ES-I3 (cell line): ENCODE data around the gene SLC9A6.
"Not testable (repeated sequence)": the region's sequence is repeated elsewhere in the genome, so short reads cannot be mapped to it uniquely, and the experiment has no call there.

Experiments
- H3K36me3 ChIP-seq: 2 replicates; pipeline ENCODE4 v1.6.1; 2013; ENCODE audit warnings: mild to moderate bottlenecking, low read length, control low read depth, moderate library complexity; ENCODE audit not compliant: insufficient read depth
- H3K4me1 ChIP-seq: 2 replicates; pipeline ENCODE4 v1.6.1; 2013; ENCODE audit warnings: mild to moderate bottlenecking, control low read depth, low read length; ENCODE audit not compliant: insufficient read depth
- H3K9ac ChIP-seq: 2 replicates; pipeline ENCODE4 v1.6.1; 2013; ENCODE audit warnings: low read depth, mild to moderate bottlenecking, low read length, moderate library complexity
- H3K9me3 ChIP-seq: 2 replicates; pipeline ENCODE4 v1.6.1; 2013; ENCODE audit warnings: mild to moderate bottlenecking, low read length, moderate library complexity; ENCODE audit not compliant: control insufficient read depth, insufficient read depth

Gene SLC9A6

DNA sequence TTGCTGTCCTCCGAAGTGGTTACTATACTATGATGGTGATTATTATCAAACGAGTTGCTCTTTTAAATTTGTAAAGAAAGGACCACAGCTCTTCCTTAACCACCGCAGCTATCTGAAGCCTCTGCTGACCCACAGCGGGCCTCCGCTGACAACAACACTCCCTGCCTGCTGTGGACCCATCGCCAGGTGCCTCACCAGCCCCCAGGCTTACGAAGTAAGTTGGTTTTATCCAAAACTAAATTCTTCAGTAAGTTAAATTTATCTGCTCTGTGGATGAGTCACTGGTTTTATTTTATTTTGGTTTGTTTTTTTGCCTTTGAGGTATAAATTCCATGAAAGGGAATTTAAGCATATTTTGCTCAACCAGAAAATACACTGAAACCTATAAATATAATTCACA is 54.7 kb downstream of the SLC9A6 start:
- Histone ChIP-seq H3K9me3 (no peaks in the 10 kb centered on the region), H3K9ac (no peak overlapping the region), H3K4me1 (no peaks in the 10 kb centered on the region), H3K36me3 (0 out of 2 replicates have a peak, but pooled peaks cover 3% of the 10 kb centered on the region)

DNA sequence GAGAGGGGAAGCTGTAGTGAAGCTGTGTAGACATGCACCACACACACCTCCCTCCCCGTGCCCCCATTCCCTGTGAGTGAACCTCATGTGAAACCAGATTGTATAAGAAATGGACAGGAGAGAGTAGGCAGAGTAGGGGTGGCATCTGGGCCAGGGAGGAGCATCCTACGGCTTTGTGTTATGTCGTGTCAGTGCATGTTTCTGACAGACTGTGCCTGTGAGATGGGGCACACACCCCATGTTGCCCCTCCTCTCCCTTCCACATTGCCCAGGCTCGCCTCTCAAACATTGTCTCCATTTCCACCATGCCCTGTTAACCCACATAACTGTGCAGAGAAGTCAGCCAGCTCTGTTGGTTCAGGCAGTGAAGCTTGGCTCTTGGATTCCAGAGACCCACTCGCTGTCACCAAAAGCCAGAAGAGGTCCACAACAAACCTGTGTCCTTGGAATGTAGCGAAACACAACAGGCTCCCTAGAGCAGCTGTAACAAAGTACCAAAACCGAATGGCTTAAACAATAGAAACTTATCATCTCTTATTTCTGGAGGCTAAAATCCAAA is 56.1 kb downstream of the SLC9A6 start:
- no peaks in the 10 kb centered on the region for H3K9me3 ChIP-seq
- H3K9ac ChIP-seq: no peak overlapping the region
- peaks cover 4% of the 10 kb centered on the region; the same call in 1 of the 2 replicates for H3K4me1 ChIP-seq
- 0 out of 2 replicates have a peak, but pooled peaks cover 3% of the 10 kb centered on the region for H3K36me3 ChIP-seq

DNA sequence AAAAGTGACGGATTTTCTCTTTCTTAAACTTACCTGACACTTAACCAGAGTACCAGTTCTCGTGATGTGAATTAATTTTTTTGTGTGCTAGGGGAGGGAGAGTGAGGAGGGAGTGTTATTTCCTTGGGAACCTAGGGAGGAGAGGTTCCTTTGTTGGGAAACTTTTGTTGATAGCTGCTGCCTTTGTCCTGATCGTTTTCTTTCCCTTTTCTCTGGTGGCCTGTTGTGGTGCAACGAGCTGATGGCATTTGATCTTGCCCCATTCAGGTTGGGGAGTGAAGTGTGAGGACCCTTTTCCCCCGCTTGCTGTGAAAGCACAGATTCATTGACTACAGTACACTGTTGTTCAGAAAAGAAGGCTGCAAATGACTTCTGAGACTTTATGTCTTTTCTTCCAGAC is 59.8 kb downstream of the SLC9A6 start:
- Histone ChIP-seq H3K9ac (no peak overlapping the region), H3K9me3 (no peaks in the 10 kb centered on the region), H3K4me1 (peaks cover 9% of the 10 kb centered on the region; the same call in 1 of the 2 replicates), H3K36me3 (0 out of 2 replicates have a peak, but pooled peaks cover 3% of the 10 kb centered on the region)

DNA sequence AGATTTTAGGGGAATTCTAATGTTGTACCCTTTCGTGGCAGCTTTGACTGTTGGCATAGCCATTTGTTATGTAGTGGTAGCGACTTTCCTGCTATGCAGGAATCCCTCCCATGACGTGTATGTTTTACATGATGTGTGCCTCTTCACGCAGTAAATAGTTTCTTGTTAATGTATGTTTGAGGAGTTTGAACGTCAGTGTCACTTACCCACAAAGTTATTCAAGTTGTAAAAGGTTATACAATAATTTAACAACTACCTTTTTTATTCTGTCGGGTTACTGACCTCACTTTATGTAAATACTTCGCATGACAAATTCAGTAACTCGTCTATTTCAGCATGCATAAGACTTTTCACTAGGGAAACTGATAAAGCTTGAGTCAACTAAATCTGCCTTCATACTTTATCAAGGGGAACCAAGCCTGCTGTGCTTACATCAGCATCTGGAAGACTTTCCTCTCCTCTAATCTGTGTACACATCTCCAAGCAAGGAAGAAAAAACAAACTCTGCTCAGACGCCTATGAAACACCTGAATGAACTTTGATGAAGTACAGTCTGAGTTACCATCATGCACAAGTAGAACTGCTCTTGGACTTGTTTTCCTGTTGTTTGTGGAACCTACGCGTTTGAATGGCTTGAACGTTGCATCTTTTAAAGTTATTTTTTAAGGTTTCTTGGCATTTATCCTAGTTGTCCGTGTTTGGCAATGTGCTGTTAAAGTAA is 61.2 kb downstream of the SLC9A6 start:
- H3K9me3 ChIP-seq: no peaks in the 10 kb centered on the region
- H3K9ac ChIP-seq: no peak overlapping the region
- 0 out of 2 replicates have a peak, but pooled peaks cover 3% of the 10 kb centered on the region for H3K36me3 ChIP-seq
- peaks cover 9% of the 10 kb centered on the region; the same call in 1 of the 2 replicates for H3K4me1 ChIP-seq

DNA sequence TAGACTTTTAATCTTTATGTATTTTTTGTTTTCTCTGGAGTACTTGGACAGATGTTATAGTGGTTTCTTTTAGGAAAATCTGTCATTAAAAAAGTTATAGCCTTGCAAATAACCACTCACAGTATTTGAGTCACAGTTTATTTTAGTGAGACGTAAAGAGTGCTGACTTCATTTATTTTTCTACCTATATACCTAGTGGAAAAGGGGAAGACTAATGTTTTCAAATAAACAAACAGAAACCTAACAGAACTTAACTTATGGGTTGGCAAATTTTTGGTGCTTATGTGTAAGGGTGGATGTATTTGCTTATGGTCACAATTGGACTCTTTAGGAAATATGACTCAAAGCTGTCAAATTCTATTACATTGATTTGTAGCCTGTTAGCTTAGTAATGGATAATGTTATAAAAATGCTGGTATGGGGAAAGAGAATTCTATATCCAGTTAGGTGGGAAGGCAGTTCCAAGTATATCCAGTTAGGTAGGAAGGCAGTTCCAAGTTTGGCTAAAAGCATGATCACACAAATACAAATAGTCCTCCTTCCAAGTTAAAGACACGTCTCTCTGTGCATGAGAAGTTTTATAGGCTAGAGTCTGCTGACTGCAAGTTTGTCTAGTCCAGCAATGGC is 61.9 kb downstream of the SLC9A6 start:
- Histone ChIP-seq H3K4me1 (peaks cover 9% of the 10 kb centered on the region; the same call in 1 of the 2 replicates), H3K36me3 (0 out of 2 replicates have a peak, but pooled peaks cover 3% of the 10 kb centered on the region), H3K9ac (no peak overlapping the region), H3K9me3 (no peaks in the 10 kb centered on the region)

DNA sequence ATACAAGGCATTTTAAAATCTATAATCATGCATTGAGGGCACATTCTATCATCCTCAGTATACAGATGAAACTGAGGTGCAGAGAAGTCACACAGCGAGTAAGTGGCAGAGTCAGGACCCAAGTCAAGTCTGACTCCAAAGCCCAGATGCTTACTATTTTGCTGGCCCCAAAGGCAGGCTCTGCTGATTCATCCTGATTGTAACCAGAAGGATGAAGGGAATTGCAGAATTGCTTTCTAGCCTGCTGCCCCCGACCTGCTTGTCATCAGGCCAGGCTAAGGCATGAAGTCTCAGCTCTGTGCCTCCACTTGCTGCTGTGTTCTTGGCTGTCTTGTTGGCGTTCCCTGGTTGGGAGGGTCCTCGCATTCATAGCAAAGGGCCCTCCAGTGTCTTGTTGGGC is 62.7 kb downstream of the SLC9A6 start:
- Histone ChIP-seq H3K9ac (no peak overlapping the region), H3K9me3 (no peaks in the 10 kb centered on the region), H3K36me3 (0 out of 2 replicates have a peak, but pooled peaks cover 3% of the 10 kb centered on the region), H3K4me1 (peaks cover 9% of the 10 kb centered on the region; the same call in 1 of the 2 replicates)

DNA sequence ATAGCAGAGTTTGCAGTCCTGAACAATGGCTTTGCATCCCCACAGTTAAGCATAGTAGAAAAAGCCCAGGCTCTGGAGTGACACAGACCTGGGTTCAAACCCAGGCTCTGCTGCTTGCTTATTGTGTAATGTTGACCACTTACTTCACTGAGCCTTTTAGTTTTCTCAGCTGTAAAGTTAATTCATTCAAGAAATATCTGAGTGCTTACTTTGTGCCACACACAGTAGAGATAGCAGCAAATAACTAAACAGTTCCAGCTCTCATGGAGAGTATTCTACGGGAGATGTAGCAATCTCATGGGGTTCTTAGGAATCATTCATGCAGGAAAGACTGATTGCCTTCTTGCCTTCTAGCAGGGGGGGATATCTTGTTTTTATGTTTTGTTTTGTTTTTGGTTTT is 63.2 kb downstream of the SLC9A6 start:
- peaks cover 9% of the 10 kb centered on the region; the same call in 1 of the 2 replicates for H3K4me1 ChIP-seq
- no peaks in the 10 kb centered on the region for H3K9me3 ChIP-seq
- no peak overlapping the region for H3K9ac ChIP-seq
- 0 out of 2 replicates have a peak, but pooled peaks cover 3% of the 10 kb centered on the region for H3K36me3 ChIP-seq

DNA sequence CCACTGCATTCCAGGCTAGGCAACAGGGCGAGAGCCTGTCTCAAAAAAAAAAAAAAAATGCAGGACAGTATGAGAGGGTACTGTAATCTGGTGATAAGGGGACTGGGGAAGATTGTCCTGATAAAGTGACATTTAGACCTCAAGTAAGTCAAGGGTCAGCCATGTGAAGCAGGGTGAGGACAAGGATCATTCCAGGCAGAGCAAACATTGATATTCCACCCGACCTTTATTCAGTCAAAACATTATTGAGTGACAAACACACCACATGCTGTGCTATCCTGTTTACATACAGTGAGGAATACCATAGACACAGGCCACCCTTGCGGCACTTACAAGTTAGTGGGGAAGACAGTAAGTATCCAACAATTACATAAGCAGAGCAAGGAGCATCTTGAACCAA is 64.4 kb downstream of the SLC9A6 start:
- peaks cover 9% of the 10 kb centered on the region; the same call in 1 of the 2 replicates for H3K4me1 ChIP-seq
- no peak overlapping the region for H3K9ac ChIP-seq
- H3K36me3 ChIP-seq: no peaks in the 10 kb centered on the region
- no peaks in the 10 kb centered on the region for H3K9me3 ChIP-seq

DNA sequence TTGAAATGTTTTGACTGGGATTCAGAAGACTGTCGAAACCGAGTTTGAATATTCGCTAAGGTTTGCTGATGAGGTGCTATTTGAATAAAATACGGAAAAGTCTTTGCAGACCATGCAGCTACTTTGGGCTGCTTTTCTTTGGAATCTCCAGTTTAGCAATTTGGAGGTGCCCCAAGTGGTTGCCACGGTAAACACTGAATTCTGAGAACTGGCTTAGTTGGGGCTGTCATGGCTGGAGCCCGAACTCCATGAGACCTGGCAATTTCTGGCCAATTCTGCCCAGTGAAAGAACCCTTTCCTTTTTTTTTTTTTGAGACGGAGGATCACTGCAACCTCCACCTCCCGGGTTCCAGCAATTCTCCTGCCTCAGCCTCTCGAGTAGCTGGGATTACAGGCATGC is 65.6 kb downstream of the SLC9A6 start:
- H3K9ac ChIP-seq, H3K36me3 ChIP-seq, H3K4me1 ChIP-seq, H3K9me3 ChIP-seq: not testable (repeated sequence)

DNA sequence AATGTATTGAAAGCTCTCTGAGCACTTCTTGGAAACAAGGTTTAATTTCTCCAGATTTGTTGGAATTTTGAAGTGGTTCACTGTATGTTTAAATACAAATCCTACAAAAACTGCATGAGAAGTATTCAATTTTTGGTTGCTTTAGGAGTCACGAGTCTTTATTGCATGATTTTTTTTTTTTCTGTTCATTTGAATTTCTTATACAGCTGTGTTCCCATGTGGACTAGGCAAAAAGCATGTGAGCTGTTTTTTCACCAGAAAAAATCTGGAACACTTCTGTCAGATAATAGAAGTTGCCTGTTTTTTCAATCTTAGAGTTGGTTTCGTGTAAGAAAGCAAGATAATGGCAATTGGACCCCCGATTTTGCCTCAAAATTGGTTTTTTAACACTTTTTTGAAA is 66.4 kb downstream of the SLC9A6 start:
- Histone ChIP-seq H3K9me3 (no peaks in the 10 kb centered on the region), H3K9ac (no peak overlapping the region), H3K4me1 (peaks cover 2% of the 10 kb centered on the region; the same call in 1 of the 2 replicates), H3K36me3 (no peaks in the 10 kb centered on the region)

DNA sequence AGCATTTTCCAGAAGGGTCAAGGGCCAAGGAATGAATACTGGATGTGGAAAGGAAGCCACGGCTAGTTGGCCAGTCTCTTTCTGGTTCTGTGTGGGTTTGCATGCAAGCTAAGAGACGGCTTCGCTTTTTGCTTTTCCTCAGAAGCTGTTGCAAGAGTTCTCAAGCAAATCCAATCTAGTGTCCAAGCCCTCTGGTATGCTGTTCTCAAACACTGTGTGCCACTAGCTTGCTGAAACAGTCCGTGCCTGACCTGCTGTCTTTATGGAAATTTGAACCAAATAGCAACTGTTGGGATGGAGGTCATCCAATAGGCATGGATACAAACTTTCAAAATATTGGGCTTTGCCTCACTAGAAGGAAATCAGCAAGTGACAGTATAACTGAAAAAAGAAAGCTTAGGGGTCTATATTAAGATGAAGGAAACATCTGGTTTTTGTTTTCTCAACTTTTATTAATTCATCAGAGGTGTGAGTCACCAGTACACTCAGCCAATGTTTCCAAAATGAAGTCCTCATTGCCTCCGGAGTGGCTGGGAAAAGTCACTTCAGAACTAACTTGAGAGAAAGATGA is 70.5 kb downstream of the SLC9A6 start:
- Histone ChIP-seq H3K9ac (no peak overlapping the region), H3K36me3 (no peaks in the 10 kb centered on the region), H3K4me1 (no peaks in the 10 kb centered on the region), H3K9me3 (no peaks in the 10 kb centered on the region)

DNA sequence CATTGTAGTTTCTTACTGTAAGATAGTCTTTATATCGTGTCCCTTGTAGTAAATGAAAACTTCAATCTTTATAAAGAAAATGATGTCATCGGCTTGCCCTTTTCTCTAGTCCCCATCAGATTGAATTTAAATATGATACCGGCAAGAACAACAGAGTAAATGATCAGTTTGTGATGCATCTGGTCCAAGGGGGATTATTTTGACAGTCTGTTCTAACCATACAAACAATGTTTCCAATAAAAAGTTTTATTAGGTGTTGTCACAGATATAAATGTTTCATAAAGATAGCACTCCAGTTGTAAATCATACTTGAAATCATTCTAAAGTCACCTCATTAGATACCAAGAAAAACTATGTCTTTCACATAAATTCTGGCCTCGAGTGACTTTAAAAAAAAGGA is 72.3 kb downstream of the SLC9A6 start:
- Histone ChIP-seq H3K36me3 (no peaks in the 10 kb centered on the region), H3K9me3 (no peaks in the 10 kb centered on the region), H3K4me1 (no peaks in the 10 kb centered on the region), H3K9ac (no peak overlapping the region)

DNA sequence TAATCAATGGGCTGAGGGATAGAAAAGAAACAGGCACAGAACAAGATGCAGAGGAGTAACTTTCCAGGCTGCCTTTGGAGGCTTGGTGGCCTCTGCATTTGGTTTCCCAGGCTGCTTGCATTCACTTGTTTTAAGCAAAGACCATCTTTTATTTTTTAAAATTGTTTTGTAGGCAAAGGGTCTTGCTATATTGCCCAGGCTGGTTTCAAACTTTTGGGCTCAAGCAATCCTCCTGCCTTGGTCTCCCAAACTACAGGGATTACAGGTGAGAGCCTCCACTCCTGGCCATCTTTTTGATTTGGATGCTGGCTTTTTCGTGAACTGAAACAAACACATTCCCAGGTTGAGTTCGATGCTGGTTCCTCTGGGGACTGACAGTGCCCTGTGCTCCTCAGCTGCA is 74.1 kb downstream of the SLC9A6 start:
- H3K9ac ChIP-seq: no peak overlapping the region
- no peaks in the 10 kb centered on the region for H3K4me1 ChIP-seq
- H3K9me3 ChIP-seq: no peaks in the 10 kb centered on the region
- H3K36me3 ChIP-seq: no peaks in the 10 kb centered on the region

DNA sequence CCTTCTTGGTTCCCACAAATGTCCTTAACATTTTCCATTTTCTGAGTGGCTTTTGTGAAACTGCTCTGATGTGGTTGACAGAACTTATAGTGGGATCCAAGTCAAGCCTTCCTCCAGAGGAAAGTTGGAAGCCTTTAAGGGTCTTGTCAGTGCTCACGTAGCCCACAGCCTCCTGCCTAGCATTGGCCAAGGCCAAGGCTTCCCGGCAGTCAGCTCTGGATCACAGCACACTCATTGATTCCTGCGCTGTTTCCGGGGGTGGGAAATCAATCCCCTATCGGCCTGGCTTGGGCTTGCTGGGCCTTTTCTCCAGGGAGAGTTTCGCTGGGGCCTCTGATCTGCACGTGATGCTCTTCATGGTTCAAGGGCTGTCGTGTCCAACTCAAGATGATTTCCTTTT is 76.1 kb downstream of the SLC9A6 start:
- Histone ChIP-seq H3K9me3 (no peaks in the 10 kb centered on the region), H3K4me1 (no peaks in the 10 kb centered on the region), H3K9ac (no peak overlapping the region), H3K36me3 (no peaks in the 10 kb centered on the region)
